Spleen (tissue), 11 donors: ENCODE results near the gene SLC7A9. TPM values are rescaled to one million over a fixed set of nuclear protein-coding genes. Genes with fewer than 3 reads are reported as not detected.
A peak's percentile ranks its signal among the peaks of the same experiment; 100 is the strongest.

ENCODE experiments used
- DNase-seq: peaks from one replicate; pipeline ENCODE4 v3.0.0-alpha.2; 2020
- H3K27ac ChIP-seq, 8 donors: fragments of 200-600 bp; sonication (generic) in 7 of 8; 1 replicate in 4 of 8; 2 replicates in 4 of 8; pipeline versions ENCODE4 v1.5.0 to v1.8.0; 2016 to 2021; ENCODE audit warnings: inconsistent platforms in 4 of 8, mild to moderate bottlenecking in 4 of 8, moderate library complexity in 1 of 8
- H3K27me3 ChIP-seq, 7 donors: fragments of 200-600 bp; sonication (generic) in 6 of 7; replicated peaks in 1 of 7; 1 replicate in 4 of 7; 2 replicates in 3 of 7; pipeline versions ENCODE4 v1.5.0 to v1.8.0; 2016 to 2021; ENCODE audit warnings: inconsistent platforms in 3 of 7, mild to moderate bottlenecking in 1 of 7
- H3K36me3 ChIP-seq, 6 donors: fragments of 200-600 bp; sonication (generic) in 5 of 6; 1 replicate in 4 of 6; 2 replicates in 2 of 6; pipeline versions ENCODE4 v1.5.0 to v1.8.0; 2016 to 2021; ENCODE audit warnings: inconsistent platforms in 2 of 6
- H3K4me1 ChIP-seq, 6 donors: fragments of 200-600 bp; sonication (generic) in 5 of 6; 1 replicate in 3 of 6; 2 replicates in 3 of 6; pipeline versions ENCODE4 v1.5.0 to v1.8.0; 2016 to 2021; ENCODE audit warnings: inconsistent platforms in 3 of 6
- H3K4me3 ChIP-seq, 8 donors: fragments of 200-600 bp; sonication (generic) in 7 of 8; 1 replicate in 4 of 8; 2 replicates in 4 of 8; pipeline versions ENCODE4 v1.5.0 to v1.8.0; 2016 to 2021; ENCODE audit warnings: inconsistent platforms in 4 of 8, mild to moderate bottlenecking in 4 of 8, moderate library complexity in 2 of 8
- H3K9me3 ChIP-seq, 8 donors: fragments of 200-600 bp; sonication (generic) in 7 of 8; 1 replicate in 4 of 8; 2 replicates in 4 of 8; pipeline versions ENCODE4 v1.5.0 to v1.8.0; 2016 to 2021; ENCODE audit warnings: inconsistent platforms in 4 of 8
- POLR2A ChIP-seq, 3 donors: fragments of 450-650 bp; IDR thresholded peaks; one replicate each; pipeline ENCODE4 v1.5.1; 2017; ENCODE audit warnings: antibody characterized with exemption in 3 of 3, mild to moderate bottlenecking in 1 of 3
- POLR2AphosphoS5 ChIP-seq, 3 donors: sonication (generic); formaldehyde crosslinking; IDR thresholded peaks; one replicate each; pipeline ENCODE4 v1.5.1; 2017; ENCODE audit warnings: antibody characterized with exemption in 3 of 3
- WGBS, 5 donors: extraction: QIAGEN DNeasy Blood & Tissue Kit in 3 of 5; methylation state at CpG; one replicate each; pipeline versions ENCODE4 v1.1.5 to v1.1.7; 2013 to 2018; 5-methylcytosine and 5-hydroxymethylcytosine counted together
- intact Hi-C: fragments of 100-400 bp; cut with DNase I; formaldehyde crosslinking; loops from one replicate; pipeline ENCODE4 v1.15.0; 2023; ENCODE audit warnings: low total_unique reads
- polyA plus RNA-seq, 3 donors: library from polyadenylated mRNA; stranded (reverse); fragments of 200-250 nt; gene quantifications; one replicate each; pipeline ENCODE4 v1.2.1, GENCODE V29; 2013
- total RNA-seq, 7 donors: library from RNA; depleted of rRNA in 3 of 7; stranded (reverse); fragments of >200 nt in 3 of 7; fragmentation: NEBNext Ultra II Directional in 4 of 7; extraction: Animal tissue kit (Norgen Biotek cat#: 25700) in 4 of 7; gene quantifications; one replicate each; pipeline versions ENCODE4 v1.1.0 to v1.2.1, GENCODE V29; 2016 to 2021
- TF ChIP-seq, protein P1 (sequence below), 11 experiments: fragments of 200-600 bp in 7 of 11; fragments of 450-650 bp in 4 of 11; sonication (generic) in 4 of 11; IDR thresholded peaks in 8 of 11; conservative IDR thresholded peaks in 3 of 11; 1 replicate in 7 of 11; 2 replicates in 4 of 11; pipeline versions ENCODE4 v1.4.0 to v1.8.0; 2016 to 2021; ENCODE audit warnings: antibody characterized with exemption in 11 of 11, inconsistent platforms in 4 of 11, mild to moderate bottlenecking in 1 of 11
- donor health status: healthy with polysubstance abuse.
- donor health status: DM: no; HTN: no; CAD: no; lungs with moderate emphysema.
- donor health status: DM: no; HTN: no; CAD: no.
- donor health status: Bipolar disorder and iron deficiency.
- donor health status: healthy.
- donor health status: DM: no; HTN: no; CAD: no.
- donor health status: DM: yes; HTN: yes; CAD: no.

Gene SLC7A9
- total and polyA plus RNA-seq, 10 donors = 0.13 to 1.1 (median 0.44) TPM; not detected in 4

DNA sequence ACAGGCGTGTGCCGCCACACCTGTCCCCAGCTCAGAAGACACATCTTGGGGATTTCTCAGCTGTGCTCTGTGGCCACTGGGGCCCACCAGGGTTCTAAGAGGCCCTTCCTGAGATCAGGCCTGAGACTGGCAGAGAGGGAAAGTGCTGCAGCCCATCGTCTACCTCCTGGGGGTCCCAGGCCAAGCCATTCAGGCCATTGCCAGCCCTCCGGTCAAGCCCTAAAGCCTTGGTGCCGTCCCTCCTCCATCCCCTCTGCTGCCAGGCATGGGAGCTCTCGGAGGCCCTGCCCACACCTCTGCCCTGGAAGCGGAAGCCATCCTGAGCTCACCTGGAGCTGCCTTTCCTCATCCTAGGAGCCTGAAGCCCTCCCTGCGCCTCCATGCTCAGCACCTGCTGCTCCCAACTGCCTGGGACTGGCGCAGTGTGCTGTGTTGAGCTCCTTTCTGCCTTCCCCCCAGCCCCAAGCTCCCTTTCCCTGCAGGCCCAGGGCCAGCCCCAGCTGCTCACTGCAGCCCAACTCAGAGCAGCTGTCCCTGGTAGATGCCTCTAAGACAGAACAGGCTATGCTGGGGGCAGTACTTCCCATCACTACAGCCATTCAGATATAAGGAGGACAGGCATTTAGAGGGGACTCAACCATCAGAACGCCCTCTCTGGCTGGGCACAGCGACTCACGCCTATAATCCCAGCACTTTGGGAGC lies 2.9 kb downstream of the SLC7A9 start:
- WGBS, 5 donors = 81 to 91% (median 87%) methylated on average over 9 to 12 of the region's 12 CpGs

DNA sequence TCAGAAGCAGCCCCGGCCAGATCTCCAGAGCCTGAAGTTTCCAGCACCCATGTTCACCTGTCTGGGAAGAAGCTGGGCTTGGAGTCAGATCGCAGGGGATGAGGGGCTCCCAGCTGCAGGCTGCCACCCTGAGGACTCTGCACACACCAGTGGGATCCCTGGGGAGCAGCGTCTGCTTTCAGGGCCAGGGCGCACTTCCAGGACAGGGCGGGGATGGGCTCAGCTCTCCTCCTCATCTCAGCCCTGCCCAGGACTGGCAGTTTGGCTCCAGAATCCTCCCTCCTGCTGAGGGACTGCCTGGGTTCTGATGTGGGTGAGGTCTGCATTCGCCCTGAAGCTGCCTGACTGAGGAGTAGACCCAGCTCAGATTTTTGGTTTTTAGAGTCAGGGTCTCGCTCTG lies 3.5 kb downstream of the SLC7A9 start:
- intact Hi-C loops = no loop called here

More for the DNA sequence above, 2.9 kb downstream of the SLC7A9 start:
- Histone ChIP-seq H3K9me3 (no peaks in the 10 kb centered on the region), H3K27ac (no peak overlapping the region), H3K36me3 (no peaks in the 10 kb centered on the region), H3K4me3 (no peak overlapping the region), H3K4me1 (no peaks in the 10 kb centered on the region), H3K27me3 (no peaks in the 10 kb centered on the region)
- TF ChIP-seq POLR2AphosphoS5 (IDR thresholded peaks at IDR 0.05) (no peak), POLR2A (IDR thresholded peaks at IDR 0.05) (no peak)
- TF ChIP-seq, protein P1, sequence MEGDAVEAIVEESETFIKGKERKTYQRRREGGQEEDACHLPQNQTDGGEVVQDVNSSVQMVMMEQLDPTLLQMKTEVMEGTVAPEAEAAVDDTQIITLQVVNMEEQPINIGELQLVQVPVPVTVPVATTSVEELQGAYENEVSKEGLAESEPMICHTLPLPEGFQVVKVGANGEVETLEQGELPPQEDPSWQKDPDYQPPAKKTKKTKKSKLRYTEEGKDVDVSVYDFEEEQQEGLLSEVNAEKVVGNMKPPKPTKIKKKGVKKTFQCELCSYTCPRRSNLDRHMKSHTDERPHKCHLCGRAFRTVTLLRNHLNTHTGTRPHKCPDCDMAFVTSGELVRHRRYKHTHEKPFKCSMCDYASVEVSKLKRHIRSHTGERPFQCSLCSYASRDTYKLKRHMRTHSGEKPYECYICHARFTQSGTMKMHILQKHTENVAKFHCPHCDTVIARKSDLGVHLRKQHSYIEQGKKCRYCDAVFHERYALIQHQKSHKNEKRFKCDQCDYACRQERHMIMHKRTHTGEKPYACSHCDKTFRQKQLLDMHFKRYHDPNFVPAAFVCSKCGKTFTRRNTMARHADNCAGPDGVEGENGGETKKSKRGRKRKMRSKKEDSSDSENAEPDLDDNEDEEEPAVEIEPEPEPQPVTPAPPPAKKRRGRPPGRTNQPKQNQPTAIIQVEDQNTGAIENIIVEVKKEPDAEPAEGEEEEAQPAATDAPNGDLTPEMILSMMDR (IDR thresholded peaks at IDR 0.05 in 8 of 11, conservative IDR thresholded peaks at IDR 0.05 in 3 of 11) = no peak
- peak; percentile 64 for DNase-seq
- intact Hi-C loops = no loop called here

DNA sequence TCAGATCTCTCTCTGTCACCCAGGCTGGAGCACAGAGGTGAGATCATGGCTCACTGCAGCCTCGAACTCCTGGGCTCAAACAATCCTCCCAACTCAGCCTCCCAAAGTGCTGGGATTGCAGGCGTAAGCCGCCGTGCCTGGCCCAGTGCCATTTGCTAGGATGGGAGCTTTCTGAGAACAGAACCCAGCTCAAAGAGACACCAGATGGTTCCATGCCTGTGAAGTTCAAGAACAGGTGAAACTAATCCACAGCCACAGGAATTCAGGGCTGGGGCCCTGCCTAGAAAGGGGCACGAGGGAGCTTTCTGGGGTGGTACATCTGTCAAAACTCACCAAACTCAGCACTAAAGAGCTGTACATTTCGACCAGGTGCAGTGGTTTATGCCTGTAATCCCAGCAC lies 4.2 kb downstream of the SLC7A9 start:
- Histone ChIP-seq H3K36me3 (no peaks in the 10 kb centered on the region), H3K27ac (no peak overlapping the region), H3K4me3 (no peak overlapping the region), H3K4me1 (no peaks in the 10 kb centered on the region), H3K27me3 (no peaks in the 10 kb centered on the region), H3K9me3 (no peaks in the 10 kb centered on the region)
- 68 to 87% (median 76%) methylated on average over 6 of the region's 6 CpGs for WGBS, 5 donors
- DNase-seq = peak; percentile 18
- TF ChIP-seq, protein P1 (IDR thresholded peaks at IDR 0.05 in 8 of 11, conservative IDR thresholded peaks at IDR 0.05 in 3 of 11) = no peak
- TF ChIP-seq POLR2A (IDR thresholded peaks at IDR 0.05) (no peak), POLR2AphosphoS5 (IDR thresholded peaks at IDR 0.05) (no peak)
- intact Hi-C loops = no loop called here

More for the DNA sequence above, 3.5 kb downstream of the SLC7A9 start:
- Histone ChIP-seq H3K4me3 (no peak overlapping the region), H3K9me3 (no peaks in the 10 kb centered on the region), H3K36me3 (no peaks in the 10 kb centered on the region), H3K27ac (no peak overlapping the region), H3K4me1 (no peaks in the 10 kb centered on the region), H3K27me3 (no peaks in the 10 kb centered on the region)
- TF ChIP-seq, protein P1 (IDR thresholded peaks at IDR 0.05 in 8 of 11, conservative IDR thresholded peaks at IDR 0.05 in 3 of 11) = no peak
- TF ChIP-seq POLR2AphosphoS5 (IDR thresholded peaks at IDR 0.05) (no peak), POLR2A (IDR thresholded peaks at IDR 0.05) (no peak)
- WGBS, 5 donors = 87 to 91% (median 87%) methylated on average over 3 to 7 of the region's 7 CpGs
- DNase-seq = peak; percentile 51

DNA sequence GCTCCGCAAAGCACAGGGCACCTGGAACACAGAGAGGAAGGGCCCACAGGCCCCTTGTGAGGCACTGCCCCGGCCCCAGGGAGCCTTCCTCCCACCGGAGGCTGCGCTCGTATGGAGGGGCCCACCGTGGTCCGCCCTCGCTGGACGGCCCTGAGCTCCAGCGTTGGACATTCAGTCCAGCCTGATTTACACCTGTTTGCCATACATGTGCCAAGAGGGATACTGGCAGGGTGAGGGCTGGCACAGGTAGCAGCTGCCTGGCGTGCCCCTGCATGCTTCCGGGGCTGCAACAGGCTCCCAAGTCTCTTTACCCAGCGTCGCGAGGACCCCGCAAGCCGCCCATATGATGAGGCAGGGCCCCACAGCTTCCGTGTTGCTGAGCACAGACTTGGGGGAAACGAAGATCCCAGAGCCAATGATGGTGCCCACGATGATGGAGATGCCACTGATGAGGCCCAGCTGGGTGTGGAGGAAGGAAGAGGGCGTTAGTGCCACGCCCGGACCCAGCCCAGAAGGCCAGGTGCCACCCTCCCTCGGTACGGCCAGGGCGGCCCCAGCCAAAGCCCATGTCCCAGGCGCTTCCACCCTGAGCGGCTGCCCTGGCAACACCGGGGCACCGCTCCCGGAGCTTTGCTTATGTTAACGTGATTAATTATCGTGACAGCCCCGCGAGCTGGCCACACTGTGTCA lies 5.1 kb downstream of the SLC7A9 start:
- TF ChIP-seq POLR2A (IDR thresholded peaks at IDR 0.05) (no peak), POLR2AphosphoS5 (IDR thresholded peaks at IDR 0.05) (no peak)
- TF ChIP-seq, protein P1 (IDR thresholded peaks at IDR 0.05 in 8 of 11, conservative IDR thresholded peaks at IDR 0.05 in 3 of 11) = no peak
- DNase-seq = peak; percentile 59

More for the DNA sequence above, 5.1 kb downstream of the SLC7A9 start:
- no peaks in the 10 kb centered on the region for H3K4me1 ChIP-seq
- WGBS, 5 donors = 79 to 92% (median 87%) methylated on average over 10 to 35 of the region's 35 CpGs
- no peaks in the 10 kb centered on the region for H3K27me3 ChIP-seq
- no peak overlapping the region for H3K4me3 ChIP-seq
- intact Hi-C loops = no loop called here
- H3K27ac ChIP-seq = no peak overlapping the region
- no peaks in the 10 kb centered on the region for H3K9me3 ChIP-seq
- no peaks in the 10 kb centered on the region for H3K36me3 ChIP-seq
